Activated B cell treated with CpG ODN at 0.5 μM for 24 hours (primary cell): ENCODE measurements around the gene SLC25A24. TPM values are rescaled to one million over a fixed set of nuclear protein-coding genes. Genes with fewer than 3 reads are reported as not detected.
A peak's percentile ranks its signal among the peaks of the same experiment; 100 is the strongest.
"Not testable (repeated sequence)": the region's sequence is repeated elsewhere in the genome, so short reads cannot be mapped to it uniquely, and the experiment has no call there.

Experiments
- ATAC-seq: fragments of 200-7000 bp; cut with Tn5 transposase; one replicate; pipeline ENCODE4 v1.10.0; 2021; ENCODE audit warnings: low read depth, mild to moderate bottlenecking, moderate library complexity
- CTCF ChIA-PET: fragments of 350-600 bp; sonication (Branson Sonifier 250); formaldehyde crosslinking; loops from one replicate; lab custom pipeline; 2021; ENCODE audit warnings: antibody characterized with exemption; lab: Charles Lee
- POLR2A ChIA-PET: fragments of 350-600 bp; sonication (Branson Sonifier 250); formaldehyde crosslinking; loops from one replicate; lab custom pipeline; 2021; ENCODE audit warnings: antibody characterized with exemption; lab: Charles Lee
- DNase-seq: peaks from one replicate; pipeline ENCODE4 v3.0.0; 2022
- H3K27ac Mint-ChIP-seq: one replicate; pipeline ENCODE4 v1.8.0; 2020; ENCODE audit warnings: mixed read lengths
- H3K27me3 Mint-ChIP-seq: one replicate; pipeline ENCODE4 v1.8.0; 2021; ENCODE audit warnings: mixed read lengths
- H3K36me3 Mint-ChIP-seq: one replicate; pipeline ENCODE4 v1.8.0; 2021; ENCODE audit warnings: low read depth, mixed read lengths
- H3K4me1 Mint-ChIP-seq: one replicate; pipeline ENCODE4 v1.8.0; 2021; ENCODE audit warnings: mixed read lengths
- H3K4me3 Mint-ChIP-seq: one replicate; pipeline ENCODE4 v1.8.0; 2020; ENCODE audit warnings: mild to moderate bottlenecking, mixed read lengths
- H3K9me3 Mint-ChIP-seq: one replicate; pipeline ENCODE4 v1.8.0; 2020; ENCODE audit warnings: mixed read lengths
- CTCF ChIP-seq: fragments of 200-600 bp; IDR thresholded peaks from one replicate; pipeline ENCODE4 v1.8.0; 2022; ENCODE audit warnings: antibody characterized with exemption, mild to moderate bottlenecking
- intact Hi-C: fragments of 100-400 bp; cut with micrococcal nuclease; formaldehyde crosslinking; loops from one replicate; pipeline ENCODE4 v1.15.1; 2024
- total RNA-seq: library from RNA; stranded (reverse); gene quantifications from 2 replicates; pipeline ENCODE4 v1.2.3, GENCODE V29; 2022

The SLC25A24 gene
- total RNA-seq, 1 donor from 2014 or later, result 22.1 TPM

- DNase-seq, CTCF ChIA-PET, H3K9me3 Mint-ChIP-seq, ATAC-seq, intact Hi-C loops, H3K4me3 Mint-ChIP-seq, H3K27ac Mint-ChIP-seq, H3K36me3 Mint-ChIP-seq, POLR2A ChIA-PET, H3K4me1 Mint-ChIP-seq: not testable (repeated sequence)
- H3K27me3 Mint-ChIP-seq, result peaks cover 13% of the 10 kb centered on the region
These were observed 16.1 kb upstream of the SLC25A24 start for GRCh38 chr1:108216028-108216890.

GRCh38 chr1:108214641-108215465 is 14.7 kb upstream of the SLC25A24 start:
- H3K36me3 Mint-ChIP-seq, H3K9me3 Mint-ChIP-seq, H3K4me1 Mint-ChIP-seq, DNase-seq, H3K27ac Mint-ChIP-seq, H3K4me3 Mint-ChIP-seq, POLR2A ChIA-PET, intact Hi-C loops: not testable (repeated sequence)
- CTCF ChIA-PET, result interaction anchor here (1.1 kb wide), 1 partner anchor 346 kb away, joined by 4 read pairs; no protein-coding TSS in a partner anchor
- peaks cover 16% of the 10 kb centered on the region for H3K27me3 Mint-ChIP-seq
- peak; percentile 37 for TF ChIP-seq CTCF
- peak; percentile 73 for ATAC-seq

GRCh38 chr1:108211014-108211413 is 10.9 kb upstream of the SLC25A24 start:
- H3K9me3 Mint-ChIP-seq, result no peaks in the 10 kb centered on the region
- ChIA-PET CTCF (interaction anchor here (2.1 kb wide), 1 partner anchor 10 kb away, joined by 5 read pairs; the partner anchor contains the start of gene SLC25A24), POLR2A (no interaction called here)
- H3K4me3 Mint-ChIP-seq, result no peak overlapping the region
- H3K4me1 Mint-ChIP-seq, result peaks cover 5% of the 10 kb centered on the region
- intact Hi-C loops, result no loop called here
- no peak for TF ChIP-seq CTCF
- no peak for ATAC-seq
- H3K27me3 Mint-ChIP-seq, result peaks cover 18% of the 10 kb centered on the region
- H3K36me3 Mint-ChIP-seq, result no peaks in the 10 kb centered on the region
- H3K27ac Mint-ChIP-seq, result no peak overlapping the region
- DNase-seq, result no peak

- intact Hi-C loops, result no loop called here
- Mint-ChIP-seq H3K9me3 (no peaks in the 10 kb centered on the region), H3K4me1 (peaks cover 5% of the 10 kb centered on the region), H3K27me3 (peaks cover 14% of the 10 kb centered on the region), H3K36me3 (no peaks in the 10 kb centered on the region), H3K4me3 (no peak overlapping the region), H3K27ac (no peak overlapping the region)
- ATAC-seq (no peak), DNase-seq (no peak)
- TF ChIP-seq CTCF, result no peak
- CTCF ChIA-PET, result no interaction called here
- POLR2A ChIA-PET, result no interaction called here
These were observed 9.4 kb upstream of the SLC25A24 start for GRCh38 chr1:108209456-108210108.

- H3K9me3 Mint-ChIP-seq, result peaks cover 1% of the 10 kb centered on the region
- POLR2A ChIA-PET, result no interaction called here
These were observed 8.7 kb upstream of the SLC25A24 start for GRCh38 chr1:108208724-108209446.

GRCh38 chr1:108203582-108203981 is 3.4 kb upstream of the SLC25A24 start:
- Mint-ChIP-seq H3K4me1 (peaks cover 19% of the 10 kb centered on the region), H3K36me3 (peaks cover 11% of the 10 kb centered on the region)
- DNase-seq, H3K9me3 Mint-ChIP-seq, ATAC-seq, H3K27me3 Mint-ChIP-seq, POLR2A ChIA-PET, CTCF ChIA-PET, H3K4me3 Mint-ChIP-seq, H3K27ac Mint-ChIP-seq: not testable (repeated sequence)
- intact Hi-C loops, result loop anchor here (5.0 kb wide), 3 partner anchors 359 to 439 kb away; partner anchors contain the start of gene EEIG2

More at GRCh38 chr1:108208724-108209446, 8.7 kb upstream of the SLC25A24 start:
- Mint-ChIP-seq H3K36me3 (no peaks in the 10 kb centered on the region), H3K27me3 (peaks cover 14% of the 10 kb centered on the region), H3K27ac (no peak overlapping the region), H3K4me3 (no peak overlapping the region), H3K4me1 (peaks cover 5% of the 10 kb centered on the region)
- no peak for ATAC-seq
- intact Hi-C loops, result no loop called here
- CTCF ChIA-PET, result no interaction called here
- no peak for TF ChIP-seq CTCF
- DNase-seq, result no peak
